ENCODE measurements around the gene PROP1.
"Not testable (repeated sequence)": the region's sequence is repeated elsewhere in the genome, so short reads cannot be mapped to it uniquely, and the experiment has no call there.

PROP1 gene

DNA sequence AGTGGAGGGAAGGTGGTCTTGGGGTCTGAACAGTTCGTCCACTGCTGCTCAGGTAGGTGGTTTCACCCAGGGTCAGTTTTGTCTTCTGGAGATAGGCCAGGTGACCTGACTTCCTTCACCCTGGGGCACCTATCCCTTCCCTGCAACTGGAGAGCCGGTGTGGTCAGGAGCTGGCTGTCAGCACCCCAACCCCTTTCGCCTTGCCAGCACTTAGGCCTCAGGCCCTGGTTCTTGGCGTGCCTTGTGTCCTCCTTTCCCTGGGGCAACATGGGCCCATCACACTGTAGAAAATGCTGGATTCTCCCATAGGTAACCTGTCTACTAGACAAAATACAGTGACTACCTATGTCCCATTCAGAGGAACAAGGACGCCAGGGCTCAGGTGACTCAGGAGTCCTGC is 13.1 kb downstream of the PROP1 start:
- Histone ChIP-seq H3K36me3 (ENCODE audit: control insufficient read depth in 1 of 2, insufficient read depth in 2 of 2, low read length in 2 of 2) (no peaks in the 10 kb centered on the region), H3K4me1 (ENCODE audit: control insufficient read depth in 1 of 2, insufficient read depth in 2 of 2, low read length in 2 of 2) (no peaks in the 10 kb centered on the region), H3K9me3 (ENCODE audit: control insufficient read depth in 1 of 2, low read length in 2 of 2) (no peaks in the 10 kb centered on the region), H3K9ac (ENCODE audit: low read depth in 1 of 2, low read length in 2 of 2) (no peak overlapping the region), H3K27me3 (ENCODE audit: control insufficient read depth in 1 of 2, insufficient read depth in 2 of 2, low read length in 2 of 2) (peaks cover 18 to 38% of the 10 kb centered on the region in 2 donors), H3K27ac (ENCODE audit: low read depth, low read length) (no peak overlapping the region), H3K4me3 (ENCODE audit: low read depth in 1 of 2, low read length in 2 of 2) (no peak overlapping the region)

DNA sequence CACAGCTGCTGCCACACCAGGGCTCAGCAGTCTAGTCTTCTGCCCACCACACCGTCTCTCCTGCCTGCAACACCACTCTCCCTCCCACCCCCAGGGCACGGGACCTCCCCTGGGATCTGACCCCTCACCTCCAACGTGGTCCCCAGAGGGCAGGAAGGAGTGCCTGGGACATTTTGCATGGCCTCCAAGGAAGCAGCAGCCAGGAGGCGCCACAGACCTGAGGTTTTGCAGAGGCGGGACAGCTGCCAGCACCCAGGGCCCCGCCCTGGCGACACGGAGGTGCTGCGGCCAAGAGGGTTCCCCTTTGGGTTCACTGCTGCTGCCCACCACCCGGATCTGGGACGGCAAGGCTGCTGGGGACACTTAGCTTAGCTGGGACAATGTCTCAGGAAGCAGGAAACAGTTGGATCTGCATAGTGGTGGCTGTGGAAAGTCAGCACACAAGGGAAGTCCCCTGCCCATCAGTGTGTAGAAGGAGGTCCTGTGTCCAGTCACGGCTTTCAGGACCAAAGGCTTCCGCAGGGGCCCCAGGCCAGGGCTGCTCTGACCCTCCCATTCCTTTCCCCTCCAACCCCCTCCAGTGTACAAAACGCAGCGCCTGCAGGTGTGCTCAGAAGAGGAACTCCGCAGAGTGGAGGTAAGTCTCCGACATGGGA is 13.8 kb downstream of the PROP1 start:
- Histone ChIP-seq H3K36me3 (ENCODE audit: control insufficient read depth in 1 of 2, insufficient read depth in 2 of 2, low read length in 2 of 2) (no peaks in the 10 kb centered on the region), H3K4me3 (ENCODE audit: low read depth in 1 of 2, low read length in 2 of 2) (no peak overlapping the region), H3K9me3 (ENCODE audit: control insufficient read depth in 1 of 2, low read length in 2 of 2) (no peaks in the 10 kb centered on the region), H3K4me1 (ENCODE audit: control insufficient read depth in 1 of 2, insufficient read depth in 2 of 2, low read length in 2 of 2) (no peaks in the 10 kb centered on the region), H3K9ac (ENCODE audit: low read depth in 1 of 2, low read length in 2 of 2) (no peak overlapping the region), H3K27ac (ENCODE audit: low read depth, low read length) (no peak overlapping the region), H3K27me3 (ENCODE audit: control insufficient read depth in 1 of 2, insufficient read depth in 2 of 2, low read length in 2 of 2) (peaks cover 18 to 34% of the 10 kb centered on the region in 2 donors)

DNA sequence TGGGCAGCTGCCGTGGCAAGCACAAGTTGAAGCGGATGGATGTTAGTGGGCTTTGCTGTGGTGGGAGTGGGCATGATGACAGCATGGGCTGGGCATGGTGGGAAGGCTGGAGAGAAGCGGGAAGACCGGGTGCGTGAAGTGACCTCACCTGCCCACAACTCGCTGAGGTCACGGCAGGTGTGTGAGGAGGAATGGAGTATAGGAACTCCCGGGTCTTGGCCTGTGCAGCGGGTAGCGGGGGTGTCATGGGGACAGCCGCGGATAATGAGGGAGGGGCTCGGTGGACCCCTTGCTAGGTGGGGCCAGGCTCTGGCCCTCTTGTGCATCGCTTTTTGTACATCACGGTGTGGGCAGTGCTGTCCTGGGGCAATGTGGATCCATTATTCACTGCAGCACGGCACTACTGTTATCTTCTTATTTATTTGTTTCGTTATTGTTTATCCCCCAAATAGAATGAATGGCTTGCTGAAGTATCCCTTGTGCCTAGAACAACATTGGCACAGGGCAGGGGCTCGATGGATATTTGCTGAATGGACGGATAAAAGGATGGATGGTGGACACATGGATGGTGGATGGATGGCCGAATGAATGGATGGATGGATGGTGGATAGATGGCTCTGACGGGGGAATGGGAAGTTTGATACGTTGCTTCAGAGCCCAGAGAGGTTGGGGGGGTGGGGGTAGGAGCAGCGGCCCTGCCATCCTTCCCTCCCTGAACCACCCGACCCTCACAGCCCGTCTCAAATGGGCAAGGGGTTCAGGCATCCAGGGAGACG is 14.6 kb downstream of the PROP1 start:
- H3K9ac ChIP-seq (ENCODE audit: low read depth in 1 of 2, low read length in 2 of 2) = no peak overlapping the region
- no peaks in the 10 kb centered on the region for H3K36me3 ChIP-seq (ENCODE audit: control insufficient read depth in 1 of 2, insufficient read depth in 2 of 2, low read length in 2 of 2)
- H3K4me1 ChIP-seq (ENCODE audit: control insufficient read depth in 1 of 2, insufficient read depth in 2 of 2, low read length in 2 of 2) = no peaks in the 10 kb centered on the region
- H3K4me3 ChIP-seq (ENCODE audit: low read depth in 1 of 2, low read length in 2 of 2) = no peak overlapping the region
- H3K9me3 ChIP-seq (ENCODE audit: control insufficient read depth in 1 of 2, low read length in 2 of 2) = no peaks in the 10 kb centered on the region
- no peak overlapping the region for H3K27ac ChIP-seq (ENCODE audit: low read depth, low read length)
- peaks cover 18 to 33% of the 10 kb centered on the region in 2 donors for H3K27me3 ChIP-seq (ENCODE audit: control insufficient read depth in 1 of 2, insufficient read depth in 2 of 2, low read length in 2 of 2)

DNA sequence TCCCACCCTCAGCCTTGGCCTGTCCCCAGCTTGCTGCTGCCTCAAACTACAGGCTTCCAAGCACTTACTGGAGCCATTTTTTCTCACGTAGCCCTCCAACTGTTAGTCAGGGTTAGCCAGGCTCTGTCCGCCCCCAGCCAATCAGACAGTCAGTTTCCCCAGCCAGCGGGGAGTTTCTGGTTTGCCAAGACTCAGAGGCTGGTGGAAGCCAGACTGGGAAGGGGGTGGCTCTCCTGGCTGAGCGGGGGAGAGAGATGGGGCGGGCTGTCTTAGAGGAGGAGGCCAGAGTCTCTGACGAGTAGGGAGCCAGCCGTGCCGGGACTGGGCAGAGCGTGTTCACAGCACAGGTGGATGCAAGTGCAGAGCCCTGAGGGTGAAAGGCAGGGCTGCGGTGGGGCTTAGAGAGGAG is 15.3 kb downstream of the PROP1 start:
- Histone ChIP-seq H3K9ac (ENCODE audit: low read depth in 1 of 2, low read length in 2 of 2) (no peak overlapping the region), H3K9me3 (ENCODE audit: control insufficient read depth in 1 of 2, low read length in 2 of 2) (no peaks in the 10 kb centered on the region), H3K4me3 (ENCODE audit: low read depth in 1 of 2, low read length in 2 of 2) (no peak overlapping the region), H3K27me3 (ENCODE audit: control insufficient read depth in 1 of 2, insufficient read depth in 2 of 2, low read length in 2 of 2) (peaks cover 18 to 33% of the 10 kb centered on the region in 2 donors), H3K36me3 (ENCODE audit: control insufficient read depth in 1 of 2, insufficient read depth in 2 of 2, low read length in 2 of 2) (no peaks in the 10 kb centered on the region), H3K27ac (ENCODE audit: low read depth, low read length) (no peak overlapping the region), H3K4me1 (ENCODE audit: control insufficient read depth in 1 of 2, insufficient read depth in 2 of 2, low read length in 2 of 2) (no peaks in the 10 kb centered on the region)

DNA sequence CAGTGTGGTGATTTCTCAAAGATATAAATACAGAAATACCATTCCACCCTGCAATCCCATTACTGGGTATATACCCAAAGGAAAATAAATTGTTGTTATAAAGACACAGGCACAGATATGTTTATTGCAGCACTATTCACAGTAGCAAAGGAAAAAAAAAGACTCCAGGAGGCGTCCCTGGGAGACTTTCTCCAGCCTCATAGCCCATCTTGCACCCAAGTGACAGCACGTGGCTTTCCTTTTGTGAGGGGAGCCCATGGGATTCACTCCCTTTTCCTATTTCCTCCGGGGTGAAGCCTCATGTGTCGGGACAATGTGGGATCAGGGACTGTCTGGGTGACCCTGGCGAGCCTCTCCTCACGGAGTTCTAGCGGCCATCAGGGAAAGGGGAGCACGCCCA is 18.4 kb downstream of the PROP1 start:
- H3K27ac ChIP-seq (ENCODE audit: low read depth, low read length); H3K9ac ChIP-seq (ENCODE audit: low read depth in 1 of 2, low read length in 2 of 2); H3K4me3 ChIP-seq (ENCODE audit: low read depth in 1 of 2, low read length in 2 of 2); H3K4me1 ChIP-seq (ENCODE audit: control insufficient read depth in 1 of 2, insufficient read depth in 2 of 2, low read length in 2 of 2); H3K27me3 ChIP-seq (ENCODE audit: control insufficient read depth in 1 of 2, insufficient read depth in 2 of 2, low read length in 2 of 2); H3K36me3 ChIP-seq (ENCODE audit: control insufficient read depth in 1 of 2, insufficient read depth in 2 of 2, low read length in 2 of 2); H3K9me3 ChIP-seq (ENCODE audit: control insufficient read depth in 1 of 2, low read length in 2 of 2): not testable (repeated sequence)

DNA sequence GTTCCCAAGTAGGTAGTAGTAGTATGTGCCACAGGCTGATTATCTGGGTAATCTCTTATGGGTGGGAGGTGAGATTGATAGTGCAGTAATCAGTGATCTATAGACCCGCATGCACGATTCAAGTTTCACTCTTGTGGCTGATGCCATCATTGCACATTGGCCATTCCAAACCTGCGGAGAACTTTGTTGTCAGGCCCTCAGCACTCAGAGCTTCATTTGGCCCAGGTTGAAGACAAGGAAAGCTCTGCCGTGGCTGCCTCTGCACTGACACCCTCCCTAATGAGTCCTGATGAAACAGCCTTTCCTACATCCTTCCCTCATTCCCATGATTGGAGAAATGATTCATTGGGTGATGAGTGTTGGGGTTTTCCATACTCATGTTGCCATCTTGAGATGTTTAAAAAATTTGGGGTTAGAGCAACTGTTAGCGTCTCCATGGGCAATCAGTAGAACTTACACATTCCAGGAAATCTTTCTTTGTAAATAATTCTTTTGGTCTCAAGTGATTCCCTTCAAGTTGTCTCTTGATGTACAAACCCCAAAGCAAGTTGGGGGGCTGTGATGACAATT is 22.9 kb downstream of the PROP1 start:
- Histone ChIP-seq H3K9ac (ENCODE audit: low read depth in 1 of 2, low read length in 2 of 2) (no peak overlapping the region), H3K4me3 (ENCODE audit: low read depth in 1 of 2, low read length in 2 of 2) (no peak overlapping the region)

DNA sequence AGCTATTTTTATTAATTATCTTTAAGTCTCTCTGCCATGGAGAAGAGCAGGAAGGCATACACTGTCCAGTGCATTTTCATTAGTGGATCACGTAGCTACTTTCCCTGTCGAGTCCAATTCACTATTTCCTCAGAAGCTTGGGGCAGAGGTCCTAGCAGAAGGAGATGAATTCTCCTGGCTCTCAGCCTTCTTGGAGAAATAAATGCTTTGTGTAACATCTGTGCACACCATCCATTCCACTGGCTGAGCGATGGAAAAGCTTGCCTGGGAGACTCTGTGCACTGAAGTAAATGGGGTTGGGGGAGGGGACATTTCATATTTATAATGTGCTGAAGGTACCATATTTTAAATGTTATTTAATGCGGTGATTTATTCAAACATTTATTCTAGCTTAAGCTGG is 23.4 kb downstream of the PROP1 start:
- Histone ChIP-seq H3K9ac (ENCODE audit: low read depth in 1 of 2, low read length in 2 of 2) (no peak overlapping the region), H3K9me3 (ENCODE audit: control insufficient read depth in 1 of 2, low read length in 2 of 2) (no peaks in the 10 kb centered on the region), H3K27ac (ENCODE audit: low read depth, low read length) (no peak overlapping the region), H3K4me1 (ENCODE audit: control insufficient read depth in 1 of 2, insufficient read depth in 2 of 2, low read length in 2 of 2) (no peaks in the 10 kb centered on the region), H3K36me3 (ENCODE audit: control insufficient read depth in 1 of 2, insufficient read depth in 2 of 2, low read length in 2 of 2) (no peaks in the 10 kb centered on the region), H3K27me3 (ENCODE audit: control insufficient read depth in 1 of 2, insufficient read depth in 2 of 2, low read length in 2 of 2) (no peaks in the 10 kb centered on the region), H3K4me3 (ENCODE audit: low read depth in 1 of 2, low read length in 2 of 2) (no peak overlapping the region)

More for the DNA sequence above, 22.9 kb downstream of the PROP1 start:
- no peaks in the 10 kb centered on the region for H3K4me1 ChIP-seq (ENCODE audit: control insufficient read depth in 1 of 2, insufficient read depth in 2 of 2, low read length in 2 of 2)
- H3K9me3 ChIP-seq (ENCODE audit: control insufficient read depth in 1 of 2, low read length in 2 of 2) = no peaks in the 10 kb centered on the region
- H3K27ac ChIP-seq (ENCODE audit: low read depth, low read length) = no peak overlapping the region
- no peaks in the 10 kb centered on the region for H3K36me3 ChIP-seq (ENCODE audit: control insufficient read depth in 1 of 2, insufficient read depth in 2 of 2, low read length in 2 of 2)
- no peaks in the 10 kb centered on the region for H3K27me3 ChIP-seq (ENCODE audit: control insufficient read depth in 1 of 2, insufficient read depth in 2 of 2, low read length in 2 of 2)

DNA sequence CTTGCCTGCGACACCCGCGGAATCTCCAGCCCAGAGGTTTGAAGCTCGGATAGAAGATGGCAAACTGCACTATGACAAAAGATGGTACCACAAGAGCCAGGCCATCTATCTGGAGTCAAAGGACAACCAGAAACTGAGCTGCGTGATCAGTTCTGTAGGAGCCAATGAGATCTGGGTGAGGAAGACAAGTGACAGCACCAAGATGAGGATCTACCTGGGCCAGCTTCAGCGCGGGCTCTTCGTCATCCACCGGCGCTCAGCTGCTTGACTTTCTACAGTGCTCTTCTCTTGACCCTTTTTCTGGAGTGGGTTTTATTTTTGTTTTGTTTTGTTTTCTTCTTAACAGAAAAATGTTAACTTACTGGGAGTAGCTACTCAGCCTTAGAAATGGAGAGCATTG is 24.0 kb downstream of the PROP1 start:
- H3K27me3 ChIP-seq (ENCODE audit: control insufficient read depth in 1 of 2, insufficient read depth in 2 of 2, low read length in 2 of 2); H3K27ac ChIP-seq (ENCODE audit: low read depth, low read length); H3K4me3 ChIP-seq (ENCODE audit: low read depth in 1 of 2, low read length in 2 of 2); H3K9me3 ChIP-seq (ENCODE audit: control insufficient read depth in 1 of 2, low read length in 2 of 2); H3K36me3 ChIP-seq (ENCODE audit: control insufficient read depth in 1 of 2, insufficient read depth in 2 of 2, low read length in 2 of 2); H3K9ac ChIP-seq (ENCODE audit: low read depth in 1 of 2, low read length in 2 of 2); H3K4me1 ChIP-seq (ENCODE audit: control insufficient read depth in 1 of 2, insufficient read depth in 2 of 2, low read length in 2 of 2): not testable (repeated sequence)

DNA sequence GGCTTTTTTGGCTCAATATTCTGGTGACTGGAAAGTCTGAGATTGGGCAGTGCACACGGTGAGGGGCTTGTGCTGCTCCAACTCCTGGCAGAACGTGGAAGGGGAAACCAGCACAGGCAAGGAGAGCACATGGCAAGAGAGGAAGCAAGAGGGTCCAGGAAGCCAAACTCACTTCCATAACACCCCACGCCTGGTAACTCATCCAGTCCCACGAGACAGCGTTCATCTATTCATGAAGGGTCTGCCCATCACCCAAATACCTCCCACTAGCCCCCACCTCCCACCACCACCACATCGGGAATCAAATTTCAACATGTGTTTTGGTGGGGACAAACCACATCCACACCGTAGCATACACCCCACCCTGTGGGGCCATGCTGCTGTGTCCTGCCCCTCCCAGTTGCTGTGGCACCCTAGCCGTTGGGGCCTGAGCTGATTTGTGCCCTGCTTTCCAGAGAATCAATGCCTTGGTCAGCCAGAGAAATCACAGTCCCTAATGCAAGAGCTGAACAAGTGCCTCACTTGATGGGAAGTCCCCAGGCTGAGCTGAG is 27.3 kb downstream of the PROP1 start:
- Histone ChIP-seq H3K9ac (ENCODE audit: low read depth in 1 of 2, low read length in 2 of 2) (no peak overlapping the region), H3K4me1 (ENCODE audit: control insufficient read depth in 1 of 2, insufficient read depth in 2 of 2, low read length in 2 of 2) (no peaks in the 10 kb centered on the region)

DNA sequence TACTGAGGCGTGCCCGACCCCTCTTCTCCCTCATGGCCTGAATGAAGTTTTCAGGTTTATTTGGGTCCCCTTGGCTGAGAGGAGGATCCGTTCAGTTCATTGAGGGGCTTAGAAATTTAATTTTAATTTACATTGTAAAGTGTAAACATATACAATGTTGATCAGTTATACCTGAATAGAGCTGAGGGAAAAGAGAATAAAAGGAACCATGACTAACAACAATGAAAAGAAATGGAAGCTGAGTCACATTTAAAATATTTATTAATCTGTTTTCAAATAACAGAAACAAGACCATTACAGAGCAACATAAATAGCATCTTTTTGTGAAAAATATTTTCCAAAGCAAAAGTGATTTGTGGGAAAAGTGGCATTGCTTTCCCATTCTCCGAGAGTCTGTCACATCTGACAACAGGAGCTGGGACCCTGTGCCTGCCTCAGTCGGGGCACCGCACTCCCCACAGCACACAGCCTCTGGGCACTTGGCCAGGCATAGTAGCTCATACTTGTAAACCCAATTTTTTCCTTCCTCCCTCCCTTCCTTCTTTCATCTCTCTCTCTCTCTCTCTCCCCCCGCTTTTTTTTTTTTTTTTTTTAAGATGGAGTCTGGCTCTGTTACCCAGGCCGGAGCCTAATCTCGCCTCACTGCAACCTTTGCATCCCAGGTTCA is 28.7 kb downstream of the PROP1 start:
- Histone ChIP-seq H3K27ac (ENCODE audit: low read depth, low read length) (no peak overlapping the region), H3K9ac (ENCODE audit: low read depth in 1 of 2, low read length in 2 of 2) (no peak overlapping the region), H3K27me3 (ENCODE audit: control insufficient read depth in 1 of 2, insufficient read depth in 2 of 2, low read length in 2 of 2) (no peaks in the 10 kb centered on the region), H3K9me3 (ENCODE audit: control insufficient read depth in 1 of 2, low read length in 2 of 2) (no peaks in the 10 kb centered on the region), H3K4me1 (ENCODE audit: control insufficient read depth in 1 of 2, insufficient read depth in 2 of 2, low read length in 2 of 2) (no peaks in the 10 kb centered on the region), H3K36me3 (ENCODE audit: control insufficient read depth in 1 of 2, insufficient read depth in 2 of 2, low read length in 2 of 2) (no peaks in the 10 kb centered on the region), H3K4me3 (ENCODE audit: low read depth in 1 of 2, low read length in 2 of 2) (no peak overlapping the region)

More for the DNA sequence above, 27.3 kb downstream of the PROP1 start:
- Histone ChIP-seq H3K27ac (ENCODE audit: low read depth, low read length) (no peak overlapping the region), H3K27me3 (ENCODE audit: control insufficient read depth in 1 of 2, insufficient read depth in 2 of 2, low read length in 2 of 2) (no peaks in the 10 kb centered on the region), H3K9me3 (ENCODE audit: control insufficient read depth in 1 of 2, low read length in 2 of 2) (no peaks in the 10 kb centered on the region), H3K4me3 (ENCODE audit: low read depth in 1 of 2, low read length in 2 of 2) (no peak overlapping the region), H3K36me3 (ENCODE audit: control insufficient read depth in 1 of 2, insufficient read depth in 2 of 2, low read length in 2 of 2) (no peaks in the 10 kb centered on the region)
